ENCODE data around the gene KCNAB3.

Gene KCNAB3

DNA sequence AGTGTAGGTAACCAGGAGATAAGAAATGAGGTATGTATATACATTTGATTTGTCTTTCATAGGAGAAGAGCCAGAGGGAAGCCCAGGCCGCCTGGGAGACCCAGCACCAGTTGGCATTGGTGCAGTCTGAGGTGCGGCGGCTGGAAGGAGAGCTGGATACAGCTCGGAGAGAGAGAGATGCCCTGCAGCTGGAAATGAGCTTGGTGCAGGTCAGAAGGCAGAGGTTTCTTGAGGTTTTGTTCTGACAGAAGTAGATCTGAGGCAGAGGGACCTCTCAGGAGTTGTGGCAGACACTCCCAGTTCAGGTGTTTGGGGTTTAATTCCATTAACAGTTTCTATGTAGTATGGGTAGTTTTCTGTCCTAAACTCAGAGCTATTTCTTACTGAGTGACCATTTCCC, 10.4 kb upstream of the KCNAB3 start:
- DNase-seq = no peak

DNA sequence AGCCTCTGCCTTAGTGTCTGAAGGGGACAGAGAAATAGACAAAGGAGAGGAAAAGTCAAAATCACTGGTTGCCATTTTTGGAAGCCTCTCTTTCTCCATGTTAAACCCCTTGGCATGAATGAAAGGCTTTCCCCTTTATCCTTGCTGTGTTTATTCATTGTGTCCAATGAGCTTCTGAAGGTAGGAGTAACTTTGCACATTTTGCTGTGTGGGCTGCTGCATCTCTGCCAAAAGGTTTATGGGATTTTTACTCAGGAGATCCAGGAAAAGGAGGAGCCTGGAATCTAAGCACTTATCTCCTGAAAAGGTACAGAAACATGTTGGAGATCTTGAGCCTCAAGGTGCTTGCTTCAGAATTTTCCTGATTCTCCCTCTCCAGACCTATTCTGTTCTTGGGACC, 6.2 kb upstream of the KCNAB3 start:
- no peak for DNase-seq

DNA sequence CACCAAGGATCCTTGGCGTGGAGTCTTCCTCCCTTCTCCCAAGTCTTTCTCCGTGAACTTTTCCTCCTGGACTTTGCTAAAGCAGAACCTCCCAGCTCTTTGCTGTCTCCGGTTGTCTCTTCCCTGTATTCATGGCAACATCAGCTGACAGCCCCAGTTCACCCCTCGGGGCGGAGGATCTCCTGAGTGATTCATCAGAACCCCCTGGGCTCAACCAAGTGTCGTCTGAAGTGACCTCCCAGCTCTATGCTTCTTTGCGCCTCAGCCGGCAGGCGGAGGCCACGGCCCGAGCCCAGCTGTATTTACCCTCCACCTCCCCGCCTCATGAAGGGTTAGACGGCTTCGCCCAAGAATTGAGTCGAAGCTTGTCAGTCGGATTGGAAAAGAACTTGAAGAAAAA, 3.3 kb upstream of the KCNAB3 start:
- DNase-seq = no peak

DNA sequence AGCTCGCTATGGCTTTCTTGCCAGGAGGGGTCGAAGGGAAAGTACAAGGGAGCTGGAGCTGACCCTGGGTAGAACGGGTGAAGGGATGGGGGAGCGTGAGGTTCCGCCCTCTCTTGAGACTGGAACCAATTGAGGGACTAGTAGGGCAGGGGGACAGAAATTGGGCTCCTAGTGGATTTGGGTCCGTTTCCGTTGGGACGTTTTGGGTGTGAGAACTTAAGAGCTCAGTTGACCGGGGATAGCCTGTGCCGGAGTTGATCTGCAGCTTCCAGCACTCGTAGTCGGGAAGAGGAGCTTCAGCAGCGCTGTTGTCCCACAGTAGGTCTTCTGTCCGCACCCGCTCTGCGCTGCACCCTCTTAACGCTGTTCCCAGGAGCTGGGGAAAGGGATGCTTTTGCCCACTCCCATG, 2.8 kb upstream of the KCNAB3 start:
- DNase-seq = no peak

- DNase-seq = peak; percentile 99
Observed at GRCh38 chr17:7931709-7932482, 2.2 kb upstream of the KCNAB3 start, which contains the start of the genes CNTROB and TRAPPC1. Gene CNTROB, plus strand, starts transcription at chr17:7932206. Its CDS starts 874 bp downstream, at chr17:7933080. Gene TRAPPC1, minus strand, starts transcription at chr17:7931946. Its CDS starts 117 bp downstream, at chr17:7931829.

GRCh38 chr17:7930841-7931631, 1.4 kb upstream of the KCNAB3 start:
- DNase-seq = no peak

DNA sequence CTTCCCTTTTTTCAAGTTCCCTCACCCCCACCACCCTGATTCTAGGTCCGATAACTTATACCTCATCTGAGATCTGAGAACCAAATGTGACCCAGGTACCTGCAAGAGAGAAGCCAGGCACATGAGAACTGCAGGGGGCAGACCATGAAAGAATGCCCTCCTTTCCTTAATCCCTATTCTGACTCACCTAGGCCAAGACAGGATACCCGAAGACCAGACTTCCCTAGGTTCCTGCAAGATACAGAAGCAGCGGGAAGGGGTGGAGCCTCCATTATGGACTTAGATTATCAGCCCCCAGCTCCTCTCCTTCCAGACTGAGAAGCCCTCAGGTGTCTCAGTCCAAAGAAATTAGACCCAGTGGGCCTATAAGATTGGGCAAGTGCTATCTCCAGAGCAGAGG, 2.1 kb downstream of the KCNAB3 start:
- DNase-seq = no peak

DNA sequence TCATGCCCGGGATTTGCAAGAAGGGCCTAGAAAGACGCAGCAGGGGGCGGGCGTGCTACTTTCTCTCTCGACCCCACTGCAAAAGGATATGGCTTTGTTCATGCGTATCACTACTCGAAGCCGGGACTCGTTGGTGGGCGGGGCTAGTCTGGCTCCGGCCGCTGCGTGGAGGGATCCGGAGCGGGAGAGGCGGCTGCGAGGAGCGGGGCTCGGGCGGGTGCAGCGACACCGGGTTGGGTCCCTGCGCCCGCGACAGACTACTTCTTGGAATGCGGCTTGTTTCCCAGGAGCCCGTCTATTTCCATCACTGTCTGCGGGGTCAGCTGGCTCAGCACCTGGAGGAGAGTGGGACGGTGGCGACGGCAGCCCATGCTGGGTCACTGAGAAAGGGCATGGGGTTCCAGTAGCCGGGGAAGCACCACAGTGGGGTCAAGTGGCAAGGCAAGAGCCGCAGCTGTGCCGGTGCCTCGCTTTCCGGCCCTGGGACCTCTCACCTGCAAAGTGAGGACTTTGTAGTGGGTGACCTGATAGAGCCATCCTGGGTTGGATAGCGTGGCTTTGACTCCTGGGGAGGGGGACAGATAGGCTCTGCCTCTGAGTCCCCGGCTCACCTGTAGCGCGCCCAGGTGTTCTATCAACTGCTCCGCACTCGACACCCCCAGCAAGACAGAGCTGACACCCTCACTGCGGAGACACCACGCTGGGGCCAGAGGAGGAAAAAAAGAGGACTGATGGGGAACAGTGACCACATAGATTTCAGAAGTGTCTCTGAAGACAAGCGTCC, 6.6 kb downstream of the KCNAB3 start:
- DNase-seq = peak; percentile 81

DNA sequence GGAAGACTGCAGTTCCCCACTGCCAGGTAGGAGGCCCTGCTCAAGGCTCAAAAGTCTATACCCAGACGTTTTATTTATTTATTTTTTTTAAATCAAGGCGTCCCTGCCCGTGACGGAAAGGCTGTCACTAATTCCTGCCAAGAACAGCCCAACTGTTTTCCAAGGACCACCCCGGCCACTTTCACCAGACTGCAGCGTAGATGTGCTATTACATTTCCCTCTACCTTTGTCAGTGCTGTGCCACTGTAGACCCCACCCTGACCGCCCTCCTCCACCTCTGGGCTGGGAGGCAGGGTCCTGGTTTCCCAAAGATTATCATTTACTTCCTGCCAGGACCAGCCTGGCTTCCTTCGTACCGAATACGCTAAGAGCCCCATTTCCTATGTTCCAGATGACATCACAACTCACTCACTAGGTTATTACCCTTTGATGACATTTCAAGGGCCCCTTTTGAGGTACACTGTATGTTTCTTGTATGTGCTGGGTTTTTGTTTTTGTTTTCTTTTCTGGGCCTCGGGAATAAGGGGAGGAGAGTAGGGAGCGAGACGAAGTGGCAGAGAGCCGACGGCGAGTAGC, 7.3 kb downstream of the KCNAB3 start:
- DNase-seq = no peak

DNA sequence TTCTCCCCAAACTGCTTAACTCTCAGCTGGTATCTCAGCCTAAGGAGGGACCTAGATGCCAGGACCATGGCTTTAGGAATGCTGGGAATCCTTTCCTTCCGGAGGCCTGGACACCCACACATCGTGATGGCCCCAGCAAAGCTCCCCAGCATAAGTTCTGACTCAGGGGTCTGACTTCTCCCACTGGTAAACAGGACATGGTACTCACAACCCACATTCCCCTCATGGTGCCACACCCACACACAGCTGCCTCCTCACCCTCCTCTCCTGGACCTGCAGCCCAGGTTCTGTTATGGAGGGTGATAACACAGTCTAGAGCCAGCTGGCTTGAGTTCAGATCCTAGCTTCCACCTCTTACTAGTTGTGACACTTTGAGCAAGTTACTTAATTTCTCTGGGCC, 12.8 kb downstream of the KCNAB3 start:
- DNase-seq = no peak

DNA sequence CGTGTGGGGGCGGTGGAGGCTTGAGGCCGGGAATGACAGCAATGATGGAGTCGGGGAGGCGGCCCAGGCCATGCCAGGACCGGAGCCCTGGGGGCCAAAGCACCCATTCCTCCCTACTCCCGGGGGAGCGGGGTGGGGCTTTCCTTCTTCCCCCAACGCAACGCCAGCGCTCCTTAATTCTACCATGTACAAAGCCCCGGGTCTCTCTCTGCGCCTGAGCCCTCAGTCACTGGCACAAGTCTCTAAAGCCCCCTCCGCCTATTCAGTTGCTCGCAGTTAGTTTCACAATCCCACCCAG, 13.3 kb downstream of the KCNAB3 start:
- no peak for DNase-seq

GRCh38 chr17:7915611-7916384, 13.9 kb downstream of the KCNAB3 start, which contains the start of gene RNF227:
Gene RNF227, minus strand, starts transcription at chr17:7916289. Its CDS starts 94 bp downstream, at chr17:7916195.
- peak; percentile 76 to 81 for DNase-seq

- DNase-seq = no peak
Observed at GRCh38 chr17:7915179-7915610, 14.5 kb downstream of the KCNAB3 start.

GRCh38 chr17:7912927-7913524, 16.6 kb downstream of the KCNAB3 start:
- DNase-seq = peak; percentile 35 to 45

DNA sequence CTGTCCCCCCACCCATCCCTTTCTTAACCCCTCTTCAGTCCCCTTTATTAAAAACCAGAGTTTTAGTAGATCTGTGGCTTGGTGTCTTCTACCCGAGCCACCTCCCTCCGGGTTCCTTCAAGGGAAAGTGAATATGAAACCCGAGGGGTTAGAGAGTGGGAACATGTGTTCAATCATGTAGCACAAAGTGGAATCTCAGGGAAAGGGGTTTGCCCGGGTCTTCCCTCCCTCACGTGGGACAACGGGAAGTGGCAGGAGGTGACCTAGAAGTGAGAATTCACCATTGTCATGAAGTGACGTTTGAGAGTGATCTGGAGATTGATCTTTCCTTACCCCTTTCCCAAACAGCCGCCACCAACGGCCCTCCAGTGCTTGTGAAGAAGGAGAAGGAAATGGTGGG, 18.5 kb downstream of the KCNAB3 start:
- no peak for DNase-seq

DNA sequence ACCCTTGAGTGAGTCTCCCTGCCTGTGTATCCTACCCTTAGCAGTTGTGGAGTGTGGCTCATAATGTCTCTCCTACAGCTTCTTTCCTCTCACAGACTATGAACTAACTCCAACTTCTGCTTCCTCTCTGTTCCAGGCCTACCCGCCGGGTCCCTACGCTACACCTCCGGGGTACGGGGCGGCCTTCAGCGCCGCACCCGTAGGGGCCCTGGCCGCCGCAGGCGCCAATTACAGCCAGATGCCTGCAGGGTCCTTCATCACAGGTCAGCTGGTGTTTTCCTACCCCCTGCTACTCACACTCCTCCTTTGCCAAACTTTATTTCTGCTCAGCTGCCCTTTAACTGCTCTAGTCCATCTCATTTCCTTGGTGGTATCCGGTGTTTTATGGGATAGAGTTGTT, 18.9 kb downstream of the KCNAB3 start:
- DNase-seq = no peak

DNA sequence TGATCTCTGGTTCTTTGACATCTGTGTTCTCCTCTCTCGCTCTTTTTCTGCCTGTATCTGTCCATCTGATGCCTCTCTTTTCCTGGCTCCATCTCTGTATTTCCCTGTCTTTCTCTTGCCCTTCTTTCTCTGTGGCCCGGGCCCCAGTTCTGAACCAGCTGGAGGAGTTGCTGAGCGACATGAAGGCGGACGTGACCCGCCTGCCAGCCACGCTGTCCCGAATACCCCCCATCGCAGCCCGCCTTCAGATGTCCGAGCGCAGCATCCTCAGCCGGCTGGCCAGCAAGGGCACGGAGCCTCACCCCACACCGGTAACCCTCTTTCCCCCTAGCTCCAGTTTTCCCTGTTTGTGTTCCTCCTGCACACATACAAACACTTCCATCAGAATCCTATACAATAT, 19.4 kb downstream of the KCNAB3 start:
- no peak for DNase-seq

DNA sequence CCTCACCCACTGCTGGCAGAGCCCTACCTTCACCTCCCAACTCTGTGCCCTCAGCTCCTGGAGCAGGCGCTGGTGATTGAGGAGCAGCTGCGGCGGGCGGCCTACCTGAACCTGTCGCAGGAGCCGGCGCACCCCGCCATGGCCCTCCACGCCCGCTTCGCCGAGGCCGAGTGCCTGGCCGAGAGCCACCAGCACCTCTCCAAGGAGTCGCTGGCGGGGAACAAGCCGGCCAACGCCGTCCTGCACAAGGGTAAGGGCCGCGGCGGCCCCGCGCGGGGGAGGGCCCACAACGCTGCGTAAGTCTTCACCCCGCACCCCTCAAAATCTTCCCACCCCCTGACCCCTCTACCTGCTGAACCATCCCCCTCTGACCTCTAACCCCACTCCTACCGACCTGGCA, 20.6 kb downstream of the KCNAB3 start:
- DNase-seq = no peak

DNA sequence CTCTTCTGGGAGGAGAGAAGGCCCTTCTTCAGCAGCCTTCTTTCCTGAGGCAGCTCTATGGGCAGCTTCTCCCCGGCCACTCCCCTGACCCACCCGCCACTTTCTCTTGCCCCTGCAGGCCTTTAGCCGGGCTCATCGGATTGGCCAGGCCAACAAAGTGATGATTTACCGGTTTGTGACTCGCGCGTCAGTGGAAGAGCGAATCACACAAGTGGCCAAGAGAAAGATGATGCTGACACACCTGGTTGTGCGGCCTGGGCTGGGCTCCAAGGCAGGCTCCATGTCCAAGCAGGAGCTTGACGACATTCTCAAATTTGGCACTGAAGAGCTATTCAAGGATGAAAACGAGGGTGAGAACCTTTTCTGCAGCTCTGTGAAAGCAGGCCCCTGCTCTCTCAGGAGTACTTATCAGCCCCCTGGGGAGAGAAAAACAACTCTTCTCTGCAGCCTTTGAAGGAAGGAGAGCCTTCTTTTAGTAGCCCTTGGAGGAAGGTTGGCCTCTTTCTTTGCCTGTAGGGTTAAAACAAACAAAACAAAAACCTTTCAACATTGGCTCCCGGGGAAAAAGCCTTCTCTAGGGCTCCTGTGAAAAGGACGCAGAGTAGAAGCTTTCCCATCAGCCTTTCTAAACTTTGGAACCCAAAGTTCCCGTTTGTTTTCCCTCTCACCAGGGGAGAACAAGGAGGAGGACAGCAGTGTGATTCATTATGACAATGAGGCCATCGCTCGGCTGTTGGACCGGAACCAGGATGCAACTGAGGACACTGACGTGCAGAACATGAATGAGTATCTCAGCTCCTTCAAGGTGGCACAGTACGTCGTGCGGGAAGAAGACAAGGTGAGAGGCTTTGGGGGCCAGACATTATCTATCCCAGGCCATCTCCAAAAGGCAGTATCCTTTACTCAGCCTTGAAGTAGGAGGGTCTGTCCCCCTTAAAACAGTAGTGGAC, 26.2 kb downstream of the KCNAB3 start:
- DNase-seq = no peak

DNA sequence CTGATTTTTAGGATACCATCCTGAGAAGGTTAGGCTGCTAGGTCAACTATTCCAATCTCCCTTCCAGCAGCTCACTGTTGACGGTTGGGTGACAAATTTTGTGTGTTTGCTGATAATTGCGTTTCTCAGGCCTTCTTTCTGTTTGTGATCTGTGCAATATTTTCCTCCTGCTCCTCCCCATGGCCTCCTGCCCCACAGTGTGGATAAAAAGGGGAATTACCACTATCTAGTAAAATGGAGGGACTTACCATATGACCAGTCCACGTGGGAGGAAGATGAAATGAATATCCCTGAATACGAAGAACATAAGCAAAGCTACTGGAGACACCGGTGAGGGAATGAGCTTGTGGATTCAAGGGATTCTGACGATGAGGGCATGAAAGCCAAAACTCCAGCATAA, 31.9 kb downstream of the KCNAB3 start:
- DNase-seq = no peak

- DNase-seq = no peak
Observed at GRCh38 chr17:7897090-7897489, 32.6 kb downstream of the KCNAB3 start.

Data from activated CD4-positive, alpha-beta T cell treated with anti-CD3 and anti-CD28 coated beads for 4 hours (primary cell).